Vagina (tissue), 2 donors: ENCODE measurements around the gene KRTAP4-6.

Source experiments
- POLR2A ChIP-seq, 2 donors: fragments of 450-650 bp; IDR thresholded peaks; one replicate each; pipeline ENCODE4 v1.6.1; 2017; ENCODE audit warnings: antibody characterized with exemption in 2 of 2, mild to moderate bottlenecking in 2 of 2, moderate library complexity in 2 of 2
- TF ChIP-seq, protein P1 (sequence below), 3 experiments: fragments of 450-650 bp in 2 of 3; fragments of 200-600 bp in 1 of 3; sonication (generic) in 1 of 3; IDR thresholded peaks; one replicate each; pipeline ENCODE4 v1.5.1; 2017 to 2019; ENCODE audit warnings: antibody characterized with exemption in 3 of 3, mild to moderate bottlenecking in 2 of 3, moderate library complexity in 2 of 3

GRCh38 chr17:41103896-41104295 is 36.4 kb downstream of the KRTAP4-6 start:
- TF ChIP-seq, protein P1, sequence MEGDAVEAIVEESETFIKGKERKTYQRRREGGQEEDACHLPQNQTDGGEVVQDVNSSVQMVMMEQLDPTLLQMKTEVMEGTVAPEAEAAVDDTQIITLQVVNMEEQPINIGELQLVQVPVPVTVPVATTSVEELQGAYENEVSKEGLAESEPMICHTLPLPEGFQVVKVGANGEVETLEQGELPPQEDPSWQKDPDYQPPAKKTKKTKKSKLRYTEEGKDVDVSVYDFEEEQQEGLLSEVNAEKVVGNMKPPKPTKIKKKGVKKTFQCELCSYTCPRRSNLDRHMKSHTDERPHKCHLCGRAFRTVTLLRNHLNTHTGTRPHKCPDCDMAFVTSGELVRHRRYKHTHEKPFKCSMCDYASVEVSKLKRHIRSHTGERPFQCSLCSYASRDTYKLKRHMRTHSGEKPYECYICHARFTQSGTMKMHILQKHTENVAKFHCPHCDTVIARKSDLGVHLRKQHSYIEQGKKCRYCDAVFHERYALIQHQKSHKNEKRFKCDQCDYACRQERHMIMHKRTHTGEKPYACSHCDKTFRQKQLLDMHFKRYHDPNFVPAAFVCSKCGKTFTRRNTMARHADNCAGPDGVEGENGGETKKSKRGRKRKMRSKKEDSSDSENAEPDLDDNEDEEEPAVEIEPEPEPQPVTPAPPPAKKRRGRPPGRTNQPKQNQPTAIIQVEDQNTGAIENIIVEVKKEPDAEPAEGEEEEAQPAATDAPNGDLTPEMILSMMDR (IDR thresholded peaks at IDR 0.05): no peak
- no peak for TF ChIP-seq POLR2A (IDR thresholded peaks at IDR 0.05)
